ENCODE data around the gene PLEKHG3. TPM values are rescaled to one million over a fixed set of nuclear protein-coding genes. Genes with fewer than 3 reads are reported as not detected.

The PLEKHG3 gene
- total and polyA plus RNA-seq, 2 of the 4 experiments (the other 2 are of a cell fraction) = 8.2 to 8.4 TPM

GRCh38 chr14:64704743-64705380 is 638 bp downstream of the PLEKHG3 start:
- H3K4me1 ChIP-seq (ENCODE audit: control insufficient read depth, insufficient read depth, low read length) = peaks cover 13% of the 10 kb centered on the region; the same call in 1 of the 2 replicates
- H4K20me1 ChIP-seq (ENCODE audit: insufficient read depth, low read length) = peaks cover 26% of the 10 kb centered on the region
- no peak overlapping the region for H3K18ac ChIP-seq (ENCODE audit: low read depth, low read length)
- BruUV-seq (replicated peaks) = no TSS peak
- H3K4ac ChIP-seq (ENCODE audit: low read depth, low read length) = peak overlapping the region; percentile 35; the same call in 1 of the 2 replicates
- intact Hi-C loops (cut with micrococcal nuclease) = no loop called here
- no peak overlapping the region for H2BK15ac ChIP-seq (ENCODE audit: low read depth, low read length)
- no peaks in the 10 kb centered on the region for H3K36me3 ChIP-seq (ENCODE audit: control insufficient read depth, insufficient read depth, low read length)
- DNase-seq (peak; percentile 15), ATAC-seq (ENCODE audit: low read depth) (peak; percentile 41)
- H2BK5ac ChIP-seq (ENCODE audit: low read depth, low read length, poor library complexity, severe bottlenecking) = no peak overlapping the region
- H3K4me3 ChIP-seq (ENCODE audit: insufficient read depth, low read depth, low read length) = peak overlapping the region; percentile 82
- H3K9me3 ChIP-seq (ENCODE audit: control insufficient read depth, insufficient read depth, low read length) = no peaks in the 10 kb centered on the region
- ChIA-PET CTCF (no interaction called here), POLR2A (ENCODE audit: unreplicated experiment) (no interaction called here)
- H4K5ac ChIP-seq (ENCODE audit: low read depth, low read length) = no peak overlapping the region
- H3K9ac ChIP-seq (ENCODE audit: low read depth, low read length) = peak overlapping the region; percentile 64
- H4K91ac ChIP-seq (ENCODE audit: insufficient read depth, low read depth, low read length) = no peak overlapping the region; the same call in 1 of the 2 replicates
- peak overlapping the region; percentile 38; the same call in 1 of the 2 replicates for H3K27ac ChIP-seq (ENCODE audit: insufficient read depth, low read length)
- H3K14ac ChIP-seq (replicated peaks; ENCODE audit: low read depth, low read length) = 0 out of 2 replicates have a peak overlapping the region, but pooled peaks have one; percentile 11
- H4K8ac ChIP-seq (ENCODE audit: low read depth in 2 of 2, low read length in 2 of 2) = peak overlapping the region; percentile 39 to 64; a peak in 1 of 4 replicates
- 2% methylated on average over 9 of the region's 51 CpGs; no CpG with 5 or more reads in 1 of the 2 experiments for WGBS, 2 experiments (ENCODE audit: extremely low coverage in 2 of 2, insufficient read length in 1 of 2)
- peaks cover 30% of the 10 kb centered on the region for H3K27me3 ChIP-seq (ENCODE audit: control insufficient read depth, insufficient read depth, low read length)
- no peak overlapping the region for H2BK120ac ChIP-seq (ENCODE audit: low read depth, low read length)
- H2AK9ac ChIP-seq (replicated peaks; ENCODE audit: low read depth, low read length, poor library complexity) = peak overlapping the region; percentile 80
- H3K4me2 ChIP-seq (ENCODE audit: low read depth, low read length) = peak overlapping the region; percentile 88
- peaks cover 6 to 43% of the 10 kb centered on the region in 2 experiments; a peak in 3 of 4 replicates for H3K79me1 ChIP-seq (ENCODE audit: low read depth in 1 of 2, low read length in 2 of 2)
- dilution Hi-C loops (cut with HindIII; ENCODE audit: low sequenced_read_pairs, unreplicated experiment) = no loop called here
- TF ChIP-seq ELK1 (IDR thresholded peaks at IDR 0.05; ENCODE audit: borderline replicate concordance, low read depth, low read length) = no peak
- no peak; the same call in 1 of the 2 replicates for TF ChIP-seq MXI1 (IDR thresholded peaks at IDR 0.05; ENCODE audit: borderline replicate concordance, low read depth, low read length)
- no peak for TF ChIP-seq CTCF (conservative IDR thresholded peaks at IDR 0.05; ENCODE audit: low read depth, low read length)
- no peak for TF ChIP-seq RFX5 (IDR thresholded peaks at IDR 0.05; ENCODE audit: low read depth, low read length)
- H2AK5ac ChIP-seq (ENCODE audit: low read depth, low read length) = peak overlapping the region; percentile 26; the same call in 1 of the 2 replicates
- H3K9me1 ChIP-seq (ENCODE audit: insufficient read depth, low read length) = peaks cover 11% of the 10 kb centered on the region
- no peak overlapping the region for H2BK20ac ChIP-seq (ENCODE audit: low read depth, low read length)
- in situ Hi-C loops (cut with MboI; ENCODE audit: low sequenced_read_pairs) = no loop called here
- H3K56ac ChIP-seq (ENCODE audit: extremely low read depth, insufficient read depth, low read length) = no peak overlapping the region
- H2AFZ ChIP-seq (replicated peaks; ENCODE audit: low read length, poor library complexity) = peak overlapping the region; percentile 92
- no peak overlapping the region; the same call in 1 of the 2 replicates for H3K23ac ChIP-seq (ENCODE audit: low read depth, low read length)
